ENCODE data around the gene POLR2L.

The POLR2L gene

GRCh38 chr11:860234-861104 is 18.1 kb upstream of the POLR2L start:
- Histone ChIP-seq H3K36me3 (no peaks in the 10 kb centered on the region), H3K27me3 (no peaks in the 10 kb centered on the region), H3K9me3 (no peaks in the 10 kb centered on the region), H3K4me1 (ENCODE audit: control insufficient read depth in 1 of 2, insufficient read depth in 1 of 2, low read depth in 1 of 2, low read length in 1 of 2) (no peaks in the 10 kb centered on the region), H3K4me3 (ENCODE audit: low read depth in 1 of 2, low read length in 1 of 2) (no peak overlapping the region), H3K27ac (no peak overlapping the region)
- no peak for TF ChIP-seq CTCF (IDR thresholded peaks at IDR 0.05)

DNA sequence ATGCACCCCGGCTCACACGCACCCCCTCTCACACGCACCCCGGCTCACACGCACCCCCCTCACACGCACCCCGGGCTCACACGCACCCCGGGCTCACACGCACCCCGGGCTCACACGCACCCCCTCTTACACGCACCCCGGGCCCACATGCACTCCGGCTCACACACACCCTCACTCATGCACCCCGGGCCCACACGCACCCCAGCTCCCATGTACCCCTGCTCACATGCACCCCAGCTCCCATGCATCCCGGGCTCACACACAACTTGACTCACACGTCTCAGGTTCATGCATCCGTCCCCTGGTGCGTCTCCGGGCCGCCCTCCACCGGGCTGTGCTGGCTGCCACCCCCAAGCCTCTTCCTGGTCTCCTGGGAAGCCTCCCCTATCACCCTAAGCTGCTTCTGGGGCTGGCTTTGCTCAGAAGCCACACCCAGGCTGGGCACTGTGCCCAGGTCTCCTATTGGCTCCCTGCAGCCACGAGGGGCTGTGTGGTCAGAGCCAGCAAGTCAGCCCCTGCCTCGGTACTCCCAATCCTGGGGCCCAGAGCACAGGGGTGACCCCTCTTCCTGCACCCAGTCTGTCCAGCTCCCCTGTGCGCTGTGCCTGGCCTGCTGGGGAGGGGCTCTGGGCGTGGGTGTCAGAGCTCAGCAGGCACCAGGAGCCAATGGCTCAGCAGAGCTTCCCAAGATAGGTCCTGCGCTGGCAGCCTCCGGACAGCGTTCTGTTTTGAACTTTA is 17.2 kb upstream of the POLR2L start:
- no peaks in the 10 kb centered on the region for H3K9me3 ChIP-seq
- TF ChIP-seq CTCF (IDR thresholded peaks at IDR 0.05) = no peak
- no peaks in the 10 kb centered on the region for H3K4me1 ChIP-seq (ENCODE audit: control insufficient read depth in 1 of 2, insufficient read depth in 1 of 2, low read depth in 1 of 2, low read length in 1 of 2)
- H3K36me3 ChIP-seq = no peaks in the 10 kb centered on the region
- H3K4me3 ChIP-seq (ENCODE audit: low read depth in 1 of 2, low read length in 1 of 2) = no peak overlapping the region
- H3K27ac ChIP-seq = no peak overlapping the region
- no peaks in the 10 kb centered on the region for H3K27me3 ChIP-seq

- no peaks in the 10 kb centered on the region for H3K27me3 ChIP-seq
- H3K4me3 ChIP-seq (ENCODE audit: low read depth in 1 of 2, low read length in 1 of 2) = no peak overlapping the region
- no peaks in the 10 kb centered on the region for H3K4me1 ChIP-seq (ENCODE audit: control insufficient read depth in 1 of 2, insufficient read depth in 1 of 2, low read depth in 1 of 2, low read length in 1 of 2)
- H3K27ac ChIP-seq = no peak overlapping the region
- no peak for TF ChIP-seq CTCF (IDR thresholded peaks at IDR 0.05)
- no peaks in the 10 kb centered on the region for H3K36me3 ChIP-seq
- no peaks in the 10 kb centered on the region for H3K9me3 ChIP-seq
Measured at GRCh38 chr11:858762-859339, 16.5 kb upstream of the POLR2L start.

- no peak for TF ChIP-seq CTCF (IDR thresholded peaks at IDR 0.05)
- Histone ChIP-seq H3K27me3 (no peaks in the 10 kb centered on the region), H3K9me3 (no peaks in the 10 kb centered on the region), H3K36me3 (no peaks in the 10 kb centered on the region), H3K4me1 (ENCODE audit: control insufficient read depth in 1 of 2, insufficient read depth in 1 of 2, low read depth in 1 of 2, low read length in 1 of 2) (no peaks in the 10 kb centered on the region), H3K27ac (no peak overlapping the region), H3K4me3 (ENCODE audit: low read depth in 1 of 2, low read length in 1 of 2) (no peak overlapping the region)
Measured at GRCh38 chr11:858053-858761, 15.9 kb upstream of the POLR2L start.

GRCh38 chr11:856397-856796 is 14.1 kb upstream of the POLR2L start:
- no peaks in the 10 kb centered on the region for H3K4me1 ChIP-seq (ENCODE audit: control insufficient read depth in 1 of 2, insufficient read depth in 1 of 2, low read depth in 1 of 2, low read length in 1 of 2)
- H3K27me3 ChIP-seq = peaks cover 6% of the 10 kb centered on the region
- TF ChIP-seq CTCF (IDR thresholded peaks at IDR 0.05) = no peak
- H3K27ac ChIP-seq = no peak overlapping the region
- no peak overlapping the region for H3K4me3 ChIP-seq (ENCODE audit: low read depth in 1 of 2, low read length in 1 of 2)
- H3K36me3 ChIP-seq = no peaks in the 10 kb centered on the region
- no peaks in the 10 kb centered on the region for H3K9me3 ChIP-seq

Data from neutrophil (primary cell).